OCI-LY7 (cell line): Measurements from ENCODE around the gene CLCA4.

Source experiments
- EZH2phosphoT487 ChIP-seq: fragments of 200-600 bp; sonication (generic); IDR thresholded peaks from 2 replicates; pipeline ENCODE4 v1.6.1; 2018; ENCODE audit warnings: low read depth, borderline replicate concordance, mild to moderate bottlenecking, mixed run types, antibody characterized with exemption, low read length, moderate library complexity, mixed read lengths
- TF ChIP-seq, protein P1 (sequence below): fragments of 200-600 bp; sonication (generic); conservative IDR thresholded peaks from 2 replicates; pipeline ENCODE4 v1.5.1; 2014; ENCODE audit warnings: mild to moderate bottlenecking, antibody characterized with exemption, low read length, moderate library complexity, mixed read lengths

DNA sequence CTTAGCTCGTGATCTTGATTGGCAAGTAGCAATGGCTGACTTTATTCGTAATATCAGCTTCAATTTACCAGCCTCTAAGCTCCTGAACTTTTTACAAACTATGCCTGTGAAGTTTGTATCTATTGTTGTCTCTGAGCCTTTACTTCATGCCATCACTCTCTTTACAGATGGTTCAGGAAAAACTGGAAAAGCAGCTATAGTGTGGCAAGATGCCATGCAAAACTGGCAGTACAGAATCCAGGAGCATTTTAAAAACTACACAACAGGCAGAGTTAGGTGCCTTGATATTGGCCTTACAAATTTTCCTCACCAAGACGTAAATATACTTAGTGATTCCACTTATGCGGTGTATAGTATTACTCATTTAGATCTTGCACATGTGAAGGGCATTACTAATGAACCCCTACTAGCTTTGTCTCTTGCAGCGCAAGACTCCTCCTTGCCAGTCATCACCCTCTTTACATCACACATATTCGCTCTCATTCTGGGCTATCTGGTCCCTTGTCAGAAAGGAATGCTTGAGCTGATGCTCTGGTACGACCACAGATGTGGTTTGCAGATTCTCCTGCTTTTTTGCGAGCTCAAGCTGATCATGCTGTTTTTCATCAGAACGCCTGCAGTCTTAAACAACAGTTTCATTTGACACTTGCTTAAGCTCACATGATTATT lies 41.8 kb upstream of the CLCA4 start:
- TF ChIP-seq, protein P1, sequence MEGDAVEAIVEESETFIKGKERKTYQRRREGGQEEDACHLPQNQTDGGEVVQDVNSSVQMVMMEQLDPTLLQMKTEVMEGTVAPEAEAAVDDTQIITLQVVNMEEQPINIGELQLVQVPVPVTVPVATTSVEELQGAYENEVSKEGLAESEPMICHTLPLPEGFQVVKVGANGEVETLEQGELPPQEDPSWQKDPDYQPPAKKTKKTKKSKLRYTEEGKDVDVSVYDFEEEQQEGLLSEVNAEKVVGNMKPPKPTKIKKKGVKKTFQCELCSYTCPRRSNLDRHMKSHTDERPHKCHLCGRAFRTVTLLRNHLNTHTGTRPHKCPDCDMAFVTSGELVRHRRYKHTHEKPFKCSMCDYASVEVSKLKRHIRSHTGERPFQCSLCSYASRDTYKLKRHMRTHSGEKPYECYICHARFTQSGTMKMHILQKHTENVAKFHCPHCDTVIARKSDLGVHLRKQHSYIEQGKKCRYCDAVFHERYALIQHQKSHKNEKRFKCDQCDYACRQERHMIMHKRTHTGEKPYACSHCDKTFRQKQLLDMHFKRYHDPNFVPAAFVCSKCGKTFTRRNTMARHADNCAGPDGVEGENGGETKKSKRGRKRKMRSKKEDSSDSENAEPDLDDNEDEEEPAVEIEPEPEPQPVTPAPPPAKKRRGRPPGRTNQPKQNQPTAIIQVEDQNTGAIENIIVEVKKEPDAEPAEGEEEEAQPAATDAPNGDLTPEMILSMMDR = no peak
- TF ChIP-seq EZH2phosphoT487 = no peak
